Suprapubic skin (tissue), 4 donors: ENCODE results near the gene KIZ. TPM values are rescaled to one million over a fixed set of nuclear protein-coding genes. Genes with fewer than 3 reads are reported as not detected.
"Not testable (repeated sequence)": the region's sequence is repeated elsewhere in the genome, so short reads cannot be mapped to it uniquely, and the experiment has no call there.

Experiments used
- DNase-seq, 2 donors: peaks; one replicate each; pipeline ENCODE4 v3.0.0-alpha.2; 2019; ENCODE audit warnings: low spot score in 2 of 2
- H3K27ac ChIP-seq: fragments of 200-600 bp; sonication (generic); one replicate; pipeline ENCODE4 v1.5.1; 2019
- H3K27me3 ChIP-seq: fragments of 200-600 bp; sonication (generic); one replicate; pipeline ENCODE4 v1.5.1; 2019
- H3K36me3 ChIP-seq: fragments of 200-600 bp; sonication (generic); one replicate; pipeline ENCODE4 v1.5.1; 2019
- H3K4me1 ChIP-seq: fragments of 200-600 bp; sonication (generic); one replicate; pipeline ENCODE4 v1.5.1; 2019
- H3K4me3 ChIP-seq: fragments of 200-600 bp; sonication (generic); one replicate; pipeline ENCODE4 v1.5.1; 2019; ENCODE audit warnings: mild to moderate bottlenecking
- H3K9me3 ChIP-seq: fragments of 200-600 bp; sonication (generic); one replicate; pipeline ENCODE4 v1.5.1; 2019
- CTCF ChIP-seq, 2 donors: fragments of 200-600 bp in 1 of 2; fragments of 450-650 bp in 1 of 2; sonication (generic) in 1 of 2; IDR thresholded peaks; one replicate each; pipeline ENCODE4 v1.5.1; 2016 to 2019; ENCODE audit warnings: antibody characterized with exemption in 2 of 2, mild to moderate bottlenecking in 1 of 2, moderate library complexity in 1 of 2
- EP300 ChIP-seq: sonication (generic); formaldehyde crosslinking; IDR thresholded peaks from one replicate; pipeline ENCODE4 v1.6.1; 2017; ENCODE audit warnings: antibody characterized with exemption
- POLR2A ChIP-seq, 2 donors: fragments of 450-650 bp; IDR thresholded peaks; one replicate each; pipeline ENCODE4 v1.6.1; 2017; ENCODE audit warnings: antibody characterized with exemption in 2 of 2, mild to moderate bottlenecking in 2 of 2, moderate library complexity in 2 of 2
- POLR2AphosphoS5 ChIP-seq, 3 donors: sonication (generic); formaldehyde crosslinking; IDR thresholded peaks; one replicate each; pipeline ENCODE4 v1.6.1; 2017; ENCODE audit warnings: antibody characterized with exemption in 3 of 3
- WGBS: methylation state at CpG from one replicate; pipeline ENCODE4 v1.1.5; 2018; 5-methylcytosine and 5-hydroxymethylcytosine counted together
- total RNA-seq, 4 donors: library from RNA; depleted of rRNA; stranded (reverse); fragments of >200 nt; gene quantifications; one replicate each; pipeline ENCODE4 v1.1.0, GENCODE V29; 2016

The KIZ gene
- total RNA-seq, 4 donors from 2014 or later: 14.7 to 43.0 (median 34.0) TPM

- DNase-seq: no peak
- H3K27ac ChIP-seq: no peak overlapping the region
- H3K36me3 ChIP-seq: peaks cover 15% of the 10 kb centered on the region
- H3K4me1 ChIP-seq: no peaks in the 10 kb centered on the region
- no peaks in the 10 kb centered on the region for H3K9me3 ChIP-seq
- no peak overlapping the region for H3K4me3 ChIP-seq
- no CpG with 5 or more reads among the region's 2 CpGs for WGBS
- TF ChIP-seq POLR2AphosphoS5 (IDR thresholded peaks at IDR 0.05) (no peak), EP300 (no peak), CTCF (IDR thresholded peaks at IDR 0.05) (no peak), POLR2A (IDR thresholded peaks at IDR 0.05) (no peak)
- no peaks in the 10 kb centered on the region for H3K27me3 ChIP-seq
Observed at GRCh38 chr20:21166801-21167200, 40.9 kb downstream of the KIZ start.

- Histone ChIP-seq H3K4me1 (no peaks in the 10 kb centered on the region), H3K36me3 (peaks cover 11% of the 10 kb centered on the region), H3K4me3 (no peak overlapping the region), H3K9me3 (no peaks in the 10 kb centered on the region), H3K27me3 (no peaks in the 10 kb centered on the region), H3K27ac (no peak overlapping the region)
- DNase-seq: no peak
- no peak for TF ChIP-seq POLR2AphosphoS5 (IDR thresholded peaks at IDR 0.05)
- no peak for TF ChIP-seq POLR2A (IDR thresholded peaks at IDR 0.05)
- no peak for TF ChIP-seq EP300
- TF ChIP-seq CTCF (IDR thresholded peaks at IDR 0.05): no peak
- WGBS: 96% methylated on average over 5 of the region's 5 CpGs
Observed at GRCh38 chr20:21167261-21167660, 41.4 kb downstream of the KIZ start.

- not testable (repeated sequence) for H3K9me3 ChIP-seq, DNase-seq, H3K4me3 ChIP-seq, H3K27me3 ChIP-seq, H3K36me3 ChIP-seq, H3K4me1 ChIP-seq, H3K27ac ChIP-seq
- 96% methylated on average over 3 of the region's 3 CpGs for WGBS
Observed at GRCh38 chr20:21168061-21168460, 42.2 kb downstream of the KIZ start.

GRCh38 chr20:21172626-21173025 is 46.7 kb downstream of the KIZ start:
- Histone ChIP-seq H3K36me3 (no peaks in the 10 kb centered on the region), H3K27ac (no peak overlapping the region), H3K4me3 (no peak overlapping the region), H3K4me1 (no peaks in the 10 kb centered on the region), H3K27me3 (no peaks in the 10 kb centered on the region), H3K9me3 (no peaks in the 10 kb centered on the region)
- no peak for DNase-seq
- WGBS: 96% methylated on average over 2 of the region's 2 CpGs
- TF ChIP-seq POLR2AphosphoS5 (IDR thresholded peaks at IDR 0.05) (no peak), POLR2A (IDR thresholded peaks at IDR 0.05) (no peak), EP300 (no peak), CTCF (IDR thresholded peaks at IDR 0.05) (no peak)

GRCh38 chr20:21173485-21173884 is 47.6 kb downstream of the KIZ start:
- Histone ChIP-seq H3K27ac (no peak overlapping the region), H3K4me1 (no peaks in the 10 kb centered on the region), H3K4me3 (no peak overlapping the region), H3K36me3 (no peaks in the 10 kb centered on the region), H3K9me3 (no peaks in the 10 kb centered on the region), H3K27me3 (no peaks in the 10 kb centered on the region)
- no peak for DNase-seq
- 59% methylated on average over 2 of the region's 2 CpGs for WGBS
- TF ChIP-seq POLR2AphosphoS5 (IDR thresholded peaks at IDR 0.05) (no peak), EP300 (no peak), CTCF (IDR thresholded peaks at IDR 0.05) (no peak)

- H3K27ac ChIP-seq: no peak overlapping the region
- 74% methylated on average over 2 of the region's 2 CpGs for WGBS
Observed at GRCh38 chr20:21174516-21175239, 48.8 kb downstream of the KIZ start.

More at GRCh38 chr20:21174516-21175239, 48.8 kb downstream of the KIZ start:
- H3K27me3 ChIP-seq: no peaks in the 10 kb centered on the region
- no peaks in the 10 kb centered on the region for H3K4me1 ChIP-seq
- no peaks in the 10 kb centered on the region for H3K36me3 ChIP-seq
- TF ChIP-seq EP300: no peak
- no peak for TF ChIP-seq POLR2A (IDR thresholded peaks at IDR 0.05)
- TF ChIP-seq CTCF (IDR thresholded peaks at IDR 0.05): no peak
- H3K9me3 ChIP-seq: no peaks in the 10 kb centered on the region
- no peak for DNase-seq
- no peak overlapping the region for H3K4me3 ChIP-seq
